NOMO-1 treated with dmso at 0.1 percent for 144 hours (cell line): Measurements from ENCODE around the gene NR1H3.
"Not testable (repeated sequence)": the region's sequence is repeated elsewhere in the genome, so short reads cannot be mapped to it uniquely, and the experiment has no call there.

Experiments used
- DNase-seq: peaks from one replicate; lab custom pipeline; 2025; ENCODE audit not compliant: unreplicated experiment; lab: John Stamatoyannopoulos, UW

The NR1H3 gene

GRCh38 chr11:47302853-47303252, 45.1 kb downstream of the NR1H3 start:
- DNase-seq = no peak

- no peak for DNase-seq
Measured at GRCh38 chr11:47305734-47306483, 48.1 kb downstream of the NR1H3 start.

GRCh38 chr11:47306484-47306844, 48.7 kb downstream of the NR1H3 start:
- DNase-seq = no peak

- DNase-seq = no peak
Measured at GRCh38 chr11:47308050-47308823, 50.4 kb downstream of the NR1H3 start.

GRCh38 chr11:47314992-47315391, 57.2 kb downstream of the NR1H3 start:
- no peak for DNase-seq

GRCh38 chr11:47316501-47316900, 58.7 kb downstream of the NR1H3 start:
- DNase-seq = not testable (repeated sequence)

- no peak for DNase-seq
Measured at GRCh38 chr11:47317064-47317828, 59.5 kb downstream of the NR1H3 start.

GRCh38 chr11:47318166-47318565, 60.4 kb downstream of the NR1H3 start:
- no peak for DNase-seq
